HepG2 (cell line): Measurements from ENCODE around the gene FAM241B. TPM values are rescaled to one million over a fixed set of nuclear protein-coding genes. Genes with fewer than 3 reads are reported as not detected.

Experiments
- ATAC-seq: fragments of 200-7000 bp; cut with Tn5 transposase; 3 replicates; pipeline ENCODE4 v1.9.1; 2020; ENCODE audit warnings: mild to moderate bottlenecking, moderate library complexity
- BruUV-seq: library from RNA; stranded (reverse); fragments of 400-500 nt; replicated peaks from 2 replicates; lab custom pipeline; 2021; lab: Mats Ljungman, UMichigan
- CTCF ChIA-PET: fragments of 300-600 bp; formaldehyde crosslinking; extraction: SDS; loops from one replicate; lab custom pipeline; 2021; ENCODE audit warnings: low total read pairs, inconsistent platforms, low intra/inter-chr PET ratio; lab: Yijun Ruan, JAX
- POLR2A ChIA-PET: fragments of 350-600 bp; sonication (Branson Sonifier 250); formaldehyde crosslinking; loops from one replicate; lab custom pipeline; 2020; ENCODE audit warnings: antibody characterized with exemption, inconsistent platforms; lab: Yijun Ruan, JAX
- DNase-seq: peaks from one replicate; pipeline ENCODE4 v3.0.0-alpha.2; 2015; ENCODE audit warnings: low spot score
- FAIRE-seq: peaks from 3 replicates; lab custom pipeline; 2011; peaks lifted over from hg19 to GRCh38; lab: Jason Lieb, UNC
- H2AFZ ChIP-seq: one replicate; pipeline ENCODE4 v1.6.1; 2011; ENCODE audit warnings: low read length, inconsistent platforms
- H3K27ac ChIP-seq: fragments of 300-600 bp; 3 replicates; pipeline ENCODE4 v1.8.0; 2011; ENCODE audit warnings: mixed run types, mild to moderate bottlenecking, mixed read lengths, low read length, inconsistent platforms; ENCODE audit not compliant: insufficient read depth; ENCODE audit errors: extremely low read length
- H3K27me3 ChIP-seq, 2 experiments: fragments of 200-600 bp in 1 of 2; 2 replicates in 1 of 2; 3 replicates in 1 of 2; pipeline versions ENCODE4 v1.6.0 to v1.8.0; 2011; ENCODE audit warnings: low read length in 2 of 2, mild to moderate bottlenecking in 2 of 2, moderate library complexity in 2 of 2, inconsistent platforms in 1 of 2; ENCODE audit not compliant: insufficient read depth in 2 of 2, control insufficient read depth in 1 of 2
- H3K36me3 ChIP-seq, 2 experiments: fragments of 200-600 bp in 1 of 2; replicated peaks in 1 of 2; 2 replicates in 1 of 2; 3 replicates in 1 of 2; pipeline versions ENCODE4 v1.5.1 to v1.8.0; 2011; ENCODE audit warnings: low read length in 2 of 2, inconsistent platforms in 1 of 2; ENCODE audit not compliant: insufficient read depth in 2 of 2, control insufficient read depth in 1 of 2
- H3K4me1 ChIP-seq: 2 replicates; pipeline ENCODE4 v1.5.1; 2012; ENCODE audit warnings: low read length, inconsistent platforms; ENCODE audit not compliant: insufficient read depth
- H3K4me2 ChIP-seq: 2 replicates; pipeline ENCODE4 v1.6.0; 2011; ENCODE audit warnings: low read depth, low read length, inconsistent platforms
- H3K4me3 ChIP-seq, 3 experiments: fragments of 200-600 bp in 1 of 3; sonication (generic), shearing (Covaris generic) in 1 of 3; replicated peaks in 1 of 3; 2 replicates each; pipeline ENCODE4 v1.5.1; 2011 to 2016; ENCODE audit warnings: low read length in 3 of 3, inconsistent platforms in 2 of 3, low read depth in 2 of 3, mild to moderate bottlenecking in 2 of 3, control low read depth in 1 of 3, mixed read lengths in 1 of 3; ENCODE audit not compliant: insufficient read depth in 1 of 3
- H3K79me2 ChIP-seq: one replicate; pipeline ENCODE4 v1.6.1; 2011; ENCODE audit warnings: low read length, inconsistent platforms; ENCODE audit not compliant: insufficient read depth
- H3K9ac ChIP-seq: 2 replicates; pipeline ENCODE4 v1.6.0; 2011; ENCODE audit warnings: mild to moderate bottlenecking, low read depth, low read length, inconsistent platforms; ENCODE audit not compliant: insufficient read depth
- H3K9me3 ChIP-seq: 2 replicates; pipeline ENCODE4 v1.5.1; 2012; ENCODE audit warnings: mild to moderate bottlenecking, low read length
- H4K20me1 ChIP-seq: 2 replicates; pipeline ENCODE4 v1.6.0; 2011; ENCODE audit warnings: inconsistent platforms, mild to moderate bottlenecking, low read length, moderate library complexity; ENCODE audit not compliant: insufficient read depth
- ATRX ChIP-seq: sonication (generic); formaldehyde crosslinking; IDR thresholded peaks from 2 replicates; pipeline ENCODE4 v1.4.0; 2020; ENCODE audit warnings: missing genetic modification reagents, borderline replicate concordance
- CENPT ChIP-seq: sonication (generic); formaldehyde crosslinking; IDR thresholded peaks from 2 replicates; pipeline ENCODE4 v1.8.0; 2022; ENCODE audit warnings: low read depth, mild to moderate bottlenecking, moderate library complexity, missing genetic modification reagents
- ELF1 ChIP-seq: sonication (generic); formaldehyde crosslinking; IDR thresholded peaks from 2 replicates; pipeline ENCODE4 v1.4.0; 2020; ENCODE audit warnings: missing genetic modification reagents
- FOXC1 ChIP-seq: sonication (generic); formaldehyde crosslinking; IDR thresholded peaks from 2 replicates; pipeline ENCODE4 v1.8.0; 2022; ENCODE audit warnings: mild to moderate bottlenecking, missing genetic modification reagents, borderline replicate concordance
- IRF1 ChIP-seq: sonication (generic); formaldehyde crosslinking; IDR thresholded peaks from 2 replicates; pipeline ENCODE4 v1.4.0; 2020; ENCODE audit warnings: low read depth, mild to moderate bottlenecking, missing genetic modification reagents
- NFE2L2 ChIP-seq: fragments of 150-350 bp; IDR thresholded peaks from 2 replicates; pipeline ENCODE4 v1.6.1; 2014; ENCODE audit warnings: low read length
- PAWR ChIP-seq: sonication (generic); formaldehyde crosslinking; IDR thresholded peaks from 2 replicates; pipeline ENCODE4 v1.4.0; 2020; ENCODE audit warnings: missing genetic modification reagents, mild to moderate bottlenecking, borderline replicate concordance
- PBX3 ChIP-seq: sonication (generic); formaldehyde crosslinking; IDR thresholded peaks from 2 replicates; pipeline ENCODE4 v1.8.1; 2023; ENCODE audit warnings: missing genetic modification reagents, inconsistent platforms, borderline replicate concordance
- SIX1 ChIP-seq: sonication (generic); formaldehyde crosslinking; IDR thresholded peaks from 2 replicates; pipeline ENCODE4 v1.4.0; 2020; ENCODE audit warnings: missing genetic modification reagents, borderline replicate concordance
- SYNCRIP ChIP-seq: fragments of 200-400 bp; formaldehyde crosslinking; IDR thresholded peaks from 2 replicates; pipeline ENCODE4 v1.6.1; 2018; ENCODE audit warnings: mild to moderate bottlenecking, low read depth, low read length; ENCODE audit not compliant: insufficient read depth
- YY1 ChIP-seq: IDR thresholded peaks from 2 replicates; pipeline ENCODE4 v1.6.1; 2011; ENCODE audit warnings: low read length, low read depth, moderate library complexity, mild to moderate bottlenecking; ENCODE audit not compliant: insufficient read depth, insufficient replicate concordance
- ZMAT5 ChIP-seq: sonication (generic); formaldehyde crosslinking; IDR thresholded peaks from 2 replicates; pipeline ENCODE4 v1.5.0; 2020; ENCODE audit warnings: mild to moderate bottlenecking, low read depth, missing genetic modification reagents, borderline replicate concordance
- ZNF414 ChIP-seq: sonication (generic); formaldehyde crosslinking; IDR thresholded peaks from 2 replicates; pipeline ENCODE4 v1.5.0; 2020; ENCODE audit warnings: missing genetic modification reagents
- ZNF564 ChIP-seq: sonication (generic); formaldehyde crosslinking; IDR thresholded peaks from 2 replicates; pipeline ENCODE4 v1.8.1; 2023; ENCODE audit warnings: mild to moderate bottlenecking, missing genetic modification reagents
- ZNF672 ChIP-seq: sonication (generic); formaldehyde crosslinking; IDR thresholded peaks from 2 replicates; pipeline ENCODE4 v1.8.1; 2022; ENCODE audit warnings: missing genetic modification reagents
- ZNF766 ChIP-seq: sonication (generic); formaldehyde crosslinking; IDR thresholded peaks from 2 replicates; pipeline ENCODE4 v1.5.0; 2020; ENCODE audit warnings: missing genetic modification reagents, borderline replicate concordance
- ZNF773 ChIP-seq: sonication (generic); formaldehyde crosslinking; IDR thresholded peaks from 2 replicates; pipeline ENCODE4 v1.4.0; 2020; ENCODE audit warnings: missing genetic modification reagents, borderline replicate concordance
- WGBS: methylation state at CpG from one replicate; pipeline ENCODE4 v1.1.6; 2017; ENCODE audit warnings: low lambda C conversion rate; 5-methylcytosine and 5-hydroxymethylcytosine counted together
- in situ Hi-C: cut with HindIII; loops from 2 replicates; pipeline ENCODE4 v1.10.0; 2017; ENCODE audit warnings: low pct_unique_long_range_greater_than_20kb; ENCODE audit not compliant: extremely low pct_ligation_motif_present
- intact Hi-C: fragments of 100-400 bp; cut with micrococcal nuclease; formaldehyde crosslinking; loops from one replicate; pipeline ENCODE4 v1.10.0; 2022; ENCODE audit not compliant: unreplicated experiment
- polyA plus RNA-seq, 8 experiments: library from polyadenylated mRNA; depleted of rRNA in 3 of 8; stranded (reverse) in 7 of 8; unstranded in 1 of 8; fragments of >200 nt; fragmentation: Illumina TruSeq in 4 of 8; extraction: Trizol in 4 of 8; gene quantifications; 2 replicates each; pipeline versions ENCODE4 v1.2.1 to v1.2.3, GENCODE V29; 2011 to 2016; ENCODE audit warnings: low read depth in 4 of 8, missing spikeins in 1 of 8, mixed read lengths in 1 of 8; ENCODE audit not compliant: insufficient read depth in 1 of 8
- total RNA-seq, 5 experiments: library from RNA; depleted of rRNA; stranded (reverse); fragments of >200 nt; fragmentation: Illumina TruSeq; extraction: Trizol; gene quantifications; 2 replicates each; pipeline ENCODE4 v1.2.3, GENCODE V29; 2016; ENCODE audit warnings: low read depth in 1 of 5

Gene FAM241B
- total and polyA plus RNA-seq, 2 of the 13 experiments (the other 11 are each of a cell fraction or from before 2014, with no cell fraction given) = 1.9 to 4.0 TPM

GRCh38 chr10:69646185-69647060 is 16.4 kb downstream of the FAM241B start:
- TF ChIP-seq CENPT = no peak
- no peak for TF ChIP-seq ZNF414 (CRISPR knock-in tag)
- TF ChIP-seq IRF1 (CRISPR knock-in tag) = no peak
- no peak for TF ChIP-seq ATRX (CRISPR knock-in tag)
- no peak for TF ChIP-seq ZNF564 (CRISPR knock-in tag)
- TF ChIP-seq PBX3 (CRISPR knock-in tag) = no peak
- no peak for TF ChIP-seq YY1
- TF ChIP-seq ZNF773 (CRISPR knock-in tag) = no peak
- no peak for TF ChIP-seq ZNF766 (CRISPR knock-in tag)
- no peak for TF ChIP-seq NFE2L2
- no peak for TF ChIP-seq ZNF672 (CRISPR knock-in tag)
- no peak for TF ChIP-seq ZMAT5
- TF ChIP-seq SYNCRIP = no peak
- TF ChIP-seq FOXC1 (CRISPR knock-in tag) = no peak
- no peak for TF ChIP-seq SIX1
- no peak for TF ChIP-seq ELF1
- TF ChIP-seq PAWR (CRISPR knock-in tag) = no peak
- no peak for DNase-seq
- Histone ChIP-seq H3K9me3 (no peaks in the 10 kb centered on the region), H3K9ac (no peak overlapping the region), H3K36me3 (no peaks in the 10 kb centered on the region), H3K79me2 (no peaks in the 10 kb centered on the region), H3K27ac (no peak overlapping the region), H3K4me2 (no peak overlapping the region), H3K4me3 (no peak overlapping the region), H2AFZ (no peak overlapping the region), H3K4me1 (no peaks in the 10 kb centered on the region), H3K27me3 (peaks cover 1 to 18% of the 10 kb centered on the region in 2 experiments; a peak in 3 of 5 replicates), H4K20me1 (no peaks in the 10 kb centered on the region; the same call in 1 of the 2 replicates)
- in situ Hi-C loops = no loop called here
- intact Hi-C loops = loop anchor here (10.0 kb wide), 1 partner anchor 268 kb away; no protein-coding TSS in a partner anchor
- 24% methylated on average over 8 of the region's 11 CpGs for WGBS
- ATAC-seq = no peak
- ChIA-PET CTCF (no interaction called here), POLR2A (no interaction called here)
- no TSS peak for BruUV-seq
- no peak for FAIRE-seq
